Endodermal cell (in vitro differentiated cells): Measurements from ENCODE around the gene FAM120AOS. TPM values are rescaled to one million over a fixed set of nuclear protein-coding genes. Genes with fewer than 3 reads are reported as not detected.

ENCODE experiments used
- DNase-seq: peaks from one replicate; pipeline ENCODE4 v3.0.0-alpha.2; 2017
- H3K27ac ChIP-seq: 2 replicates; pipeline ENCODE4 v1.5.1; 2013; ENCODE audit warnings: mild to moderate bottlenecking, low read depth, low read length, moderate library complexity
- H3K27me3 ChIP-seq: 2 replicates; pipeline ENCODE4 v1.6.1; 2013; ENCODE audit warnings: mild to moderate bottlenecking, low read length, moderate library complexity; ENCODE audit not compliant: insufficient read depth, control insufficient read depth, poor library complexity, severe bottlenecking
- H3K36me3 ChIP-seq: 2 replicates; pipeline ENCODE4 v1.7.0; 2013; ENCODE audit warnings: mild to moderate bottlenecking, low read length, moderate library complexity; ENCODE audit not compliant: control insufficient read depth, insufficient read depth
- H3K4me1 ChIP-seq: one replicate; pipeline ENCODE4 v1.7.0; 2013; ENCODE audit warnings: low read length; ENCODE audit not compliant: control insufficient read depth, insufficient read depth
- H3K4me3 ChIP-seq: 2 replicates; pipeline ENCODE4 v1.5.1; 2013; ENCODE audit warnings: mild to moderate bottlenecking, low read length, moderate library complexity
- H3K9ac ChIP-seq: 2 replicates; pipeline ENCODE4 v1.6.1; 2013; ENCODE audit warnings: mild to moderate bottlenecking, low read length, moderate library complexity; ENCODE audit not compliant: poor library complexity, severe bottlenecking; ENCODE audit errors: extremely low read depth
- H3K9me3 ChIP-seq: 2 replicates; pipeline ENCODE4 v1.6.1; 2013; ENCODE audit warnings: mild to moderate bottlenecking, low read length, moderate library complexity; ENCODE audit not compliant: control insufficient read depth
- H3K27ac Mint-ChIP-seq: 2 replicates; pipeline ENCODE4 v1.8.0; 2020; ENCODE audit warnings: mixed read lengths
- H3K27me3 Mint-ChIP-seq: 2 replicates; pipeline ENCODE4 v1.8.0; 2021; ENCODE audit warnings: mild to moderate bottlenecking, mixed read lengths; ENCODE audit not compliant: insufficient read depth
- H3K36me3 Mint-ChIP-seq: 2 replicates; pipeline ENCODE4 v1.8.0; 2020; ENCODE audit warnings: low read depth, mixed read lengths
- H3K4me1 Mint-ChIP-seq: 2 replicates; pipeline ENCODE4 v1.8.0; 2020; ENCODE audit warnings: mixed read lengths
- H3K4me3 Mint-ChIP-seq: 2 replicates; pipeline ENCODE4 v1.8.0; 2020; ENCODE audit warnings: mild to moderate bottlenecking, moderate library complexity, mixed read lengths
- H3K9me3 Mint-ChIP-seq: 2 replicates; pipeline ENCODE4 v1.8.0; 2020; ENCODE audit warnings: mild to moderate bottlenecking, mixed read lengths
- WGBS, 2 experiments: methylation state at CpG; one replicate each; pipeline versions ENCODE4 v1.1.5 to v1.1.7; 2013; ENCODE audit warnings: missing lambda C conversion rate in 2 of 2, mixed read lengths in 1 of 2; ENCODE audit not compliant: insufficient coverage in 1 of 2, insufficient read length in 1 of 2; 5-methylcytosine and 5-hydroxymethylcytosine counted together
- total RNA-seq, 2 donors: library from RNA; stranded (reverse); fragmentation: NEBNext Ultra II Directional in 1 of 2; extraction: Animal tissue kit (Norgen Biotek cat#: 25700) in 1 of 2; gene quantifications; 2 replicates in 1 of 2; 3 replicates in 1 of 2; pipeline ENCODE4 v1.2.1, GENCODE V29; 2021
- TF ChIP-seq, protein P1 (sequence below): fragments of 200-600 bp; sonication (generic); conservative IDR thresholded peaks from 2 replicates; pipeline ENCODE4 v1.5.0; 2021; ENCODE audit warnings: antibody characterized with exemption, mild to moderate bottlenecking

Gene FAM120AOS
- total RNA-seq, 2 donors from 2014 or later = 44.9 to 47.0 TPM

DNA sequence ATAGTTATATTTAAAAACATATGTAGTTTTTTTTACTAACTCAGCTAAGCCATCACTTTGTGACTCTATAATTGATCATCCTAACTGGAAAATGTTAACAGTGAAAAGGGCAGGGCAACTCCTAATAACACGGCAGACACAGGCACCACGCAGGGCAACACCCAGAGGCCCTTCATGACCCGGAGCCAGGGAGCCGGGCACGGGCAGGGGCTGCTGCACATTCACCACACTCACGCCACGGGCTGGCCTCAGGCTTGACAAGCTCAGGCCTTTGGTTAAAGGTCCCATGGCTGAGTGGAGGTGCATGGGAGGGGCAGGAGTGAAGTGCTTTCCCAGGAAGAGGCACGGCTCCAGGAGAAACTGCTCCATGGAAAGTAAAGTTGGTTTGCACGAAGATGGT is 54.9 kb downstream of the FAM120AOS start:
- H3K36me3 ChIP-seq = no peaks in the 10 kb centered on the region
- no peak overlapping the region for H3K27ac Mint-ChIP-seq
- H3K9ac ChIP-seq = no peak overlapping the region
- TF ChIP-seq, protein P1, sequence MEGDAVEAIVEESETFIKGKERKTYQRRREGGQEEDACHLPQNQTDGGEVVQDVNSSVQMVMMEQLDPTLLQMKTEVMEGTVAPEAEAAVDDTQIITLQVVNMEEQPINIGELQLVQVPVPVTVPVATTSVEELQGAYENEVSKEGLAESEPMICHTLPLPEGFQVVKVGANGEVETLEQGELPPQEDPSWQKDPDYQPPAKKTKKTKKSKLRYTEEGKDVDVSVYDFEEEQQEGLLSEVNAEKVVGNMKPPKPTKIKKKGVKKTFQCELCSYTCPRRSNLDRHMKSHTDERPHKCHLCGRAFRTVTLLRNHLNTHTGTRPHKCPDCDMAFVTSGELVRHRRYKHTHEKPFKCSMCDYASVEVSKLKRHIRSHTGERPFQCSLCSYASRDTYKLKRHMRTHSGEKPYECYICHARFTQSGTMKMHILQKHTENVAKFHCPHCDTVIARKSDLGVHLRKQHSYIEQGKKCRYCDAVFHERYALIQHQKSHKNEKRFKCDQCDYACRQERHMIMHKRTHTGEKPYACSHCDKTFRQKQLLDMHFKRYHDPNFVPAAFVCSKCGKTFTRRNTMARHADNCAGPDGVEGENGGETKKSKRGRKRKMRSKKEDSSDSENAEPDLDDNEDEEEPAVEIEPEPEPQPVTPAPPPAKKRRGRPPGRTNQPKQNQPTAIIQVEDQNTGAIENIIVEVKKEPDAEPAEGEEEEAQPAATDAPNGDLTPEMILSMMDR = no peak
- H3K4me3 ChIP-seq = no peak overlapping the region
- DNase-seq = no peak
- no peaks in the 10 kb centered on the region for H3K4me1 ChIP-seq
- H3K27me3 ChIP-seq = no peaks in the 10 kb centered on the region
- H3K9me3 ChIP-seq = no peaks in the 10 kb centered on the region
- peaks cover 1% of the 10 kb centered on the region for H3K27me3 Mint-ChIP-seq
- H3K4me3 Mint-ChIP-seq = no peak overlapping the region
- H3K4me1 Mint-ChIP-seq = peaks cover 8% of the 10 kb centered on the region
- no peaks in the 10 kb centered on the region for H3K9me3 Mint-ChIP-seq
- no peak overlapping the region for H3K27ac ChIP-seq
- H3K36me3 Mint-ChIP-seq = no peaks in the 10 kb centered on the region
- WGBS, 2 experiments = 93 to 95% methylated on average over 9 of the region's 9 CpGs

DNA sequence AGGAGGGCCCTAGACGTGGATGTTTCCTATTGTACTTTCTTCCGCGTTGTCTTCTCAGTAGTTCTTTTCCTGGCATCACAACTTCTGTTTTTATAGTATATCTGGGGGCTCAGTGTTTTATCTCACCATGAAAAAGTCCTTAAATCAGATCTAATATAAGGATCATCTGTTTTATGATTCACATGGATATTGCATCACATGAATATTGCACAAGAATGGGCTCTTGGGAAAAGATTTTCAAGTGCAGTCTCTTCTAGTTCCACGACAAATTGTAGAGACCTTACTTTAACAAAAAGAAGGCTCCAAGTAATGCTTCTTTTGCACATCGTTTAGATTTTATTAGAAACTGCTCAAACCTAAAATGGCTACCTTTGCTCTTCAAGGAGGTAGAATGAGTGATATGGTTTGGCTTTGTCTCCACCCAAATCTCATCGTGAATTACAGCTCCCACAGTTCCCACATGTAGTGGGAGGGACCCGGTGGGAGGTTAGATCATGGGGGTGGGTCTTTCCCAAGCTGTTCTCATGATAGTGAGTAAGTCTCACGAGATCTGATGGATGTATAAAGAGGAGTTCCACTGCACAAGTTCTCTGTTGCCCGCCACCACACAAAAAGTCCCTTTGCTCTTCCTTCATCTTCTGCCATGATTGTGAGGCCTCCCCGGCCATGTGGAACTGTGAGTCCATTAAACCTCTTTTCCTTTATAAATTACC is 55.6 kb downstream of the FAM120AOS start:
- peaks cover 8% of the 10 kb centered on the region for H3K4me1 Mint-ChIP-seq
- no peaks in the 10 kb centered on the region for H3K36me3 Mint-ChIP-seq
- no peak overlapping the region for H3K27ac ChIP-seq
- no peak for DNase-seq
- TF ChIP-seq, protein P1 = no peak
- H3K27me3 ChIP-seq = no peaks in the 10 kb centered on the region
- no peak overlapping the region for H3K4me3 ChIP-seq
- WGBS, 2 experiments = 83 to 97% methylated on average over 3 to 10 of the region's 10 CpGs
- H3K9me3 Mint-ChIP-seq = no peaks in the 10 kb centered on the region
- H3K4me1 ChIP-seq = no peaks in the 10 kb centered on the region
- no peaks in the 10 kb centered on the region for H3K36me3 ChIP-seq
- H3K9me3 ChIP-seq = no peaks in the 10 kb centered on the region
- H3K9ac ChIP-seq = no peak overlapping the region
- H3K27me3 Mint-ChIP-seq = peaks cover 1% of the 10 kb centered on the region
- no peak overlapping the region for H3K27ac Mint-ChIP-seq
- H3K4me3 Mint-ChIP-seq = no peak overlapping the region

Other genes starting within 250 kb of the FAM120AOS start
- gene FAM120A, start 1.9 kb downstream of the FAM120AOS start, total RNA-seq = 10 to 100 TPM; 38.3 to 46.1 TPM
- 10 to 100 TPM; 17.1 to 20.2 TPM for gene PHF2, start 123.0 kb upstream of the FAM120AOS start, total RNA-seq